ENCODE results near the gene AHR.

Gene AHR

DNA sequence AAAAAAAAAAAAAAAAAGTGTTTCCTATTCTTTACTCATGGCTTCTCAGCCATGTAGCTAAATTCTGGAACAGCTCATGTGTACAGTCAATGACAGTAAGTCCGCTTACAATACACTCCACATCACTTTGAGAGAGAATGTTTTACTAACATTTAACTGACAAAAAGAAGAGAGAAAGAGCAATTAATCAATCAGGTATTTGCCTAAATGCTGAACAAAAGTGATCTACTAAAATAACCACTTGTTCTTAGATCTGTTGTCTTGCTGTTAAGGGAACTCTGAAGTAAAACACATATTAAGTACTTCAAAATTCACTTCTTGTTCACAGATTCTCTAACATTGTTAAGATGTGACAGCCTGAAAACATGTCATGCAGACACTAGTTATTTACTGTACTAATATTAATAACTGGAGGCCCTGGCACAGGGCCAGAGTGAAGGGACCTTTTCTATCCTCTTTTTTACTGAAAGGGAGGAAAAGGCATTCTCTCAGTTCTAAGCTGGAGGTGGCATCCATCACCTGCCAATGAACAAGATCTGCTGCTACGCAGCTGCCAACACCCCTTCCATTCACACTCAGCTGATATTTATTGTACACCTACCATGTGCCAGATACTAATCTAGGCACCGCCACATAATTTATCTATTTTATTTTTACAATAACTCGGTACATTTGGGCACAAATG, 72.6 kb downstream of the AHR start:
- Histone ChIP-seq H3K9me3 (ENCODE audit: severe bottlenecking) (no peaks in the 10 kb centered on the region), H3K27me3 (ENCODE audit: insufficient read depth, poor library complexity, severe bottlenecking) (no peaks in the 10 kb centered on the region), H3K4me1 (ENCODE audit: insufficient read depth, poor library complexity, severe bottlenecking) (peaks cover 42% of the 10 kb centered on the region), H3K36me3 (ENCODE audit: low read depth) (no peaks in the 10 kb centered on the region), H3K4me3 (ENCODE audit: severe bottlenecking) (no peak overlapping the region), H3K27ac (ENCODE audit: poor library complexity, severe bottlenecking) (peak overlapping the region; percentile 96)
- ATAC-seq (ENCODE audit: low read depth) (no peak), DNase-seq (ENCODE audit: low spot score) (no peak)
- no peak for TF ChIP-seq CTCF (IDR thresholded peaks at IDR 0.05; ENCODE audit: poor library complexity, severe bottlenecking)

DNA sequence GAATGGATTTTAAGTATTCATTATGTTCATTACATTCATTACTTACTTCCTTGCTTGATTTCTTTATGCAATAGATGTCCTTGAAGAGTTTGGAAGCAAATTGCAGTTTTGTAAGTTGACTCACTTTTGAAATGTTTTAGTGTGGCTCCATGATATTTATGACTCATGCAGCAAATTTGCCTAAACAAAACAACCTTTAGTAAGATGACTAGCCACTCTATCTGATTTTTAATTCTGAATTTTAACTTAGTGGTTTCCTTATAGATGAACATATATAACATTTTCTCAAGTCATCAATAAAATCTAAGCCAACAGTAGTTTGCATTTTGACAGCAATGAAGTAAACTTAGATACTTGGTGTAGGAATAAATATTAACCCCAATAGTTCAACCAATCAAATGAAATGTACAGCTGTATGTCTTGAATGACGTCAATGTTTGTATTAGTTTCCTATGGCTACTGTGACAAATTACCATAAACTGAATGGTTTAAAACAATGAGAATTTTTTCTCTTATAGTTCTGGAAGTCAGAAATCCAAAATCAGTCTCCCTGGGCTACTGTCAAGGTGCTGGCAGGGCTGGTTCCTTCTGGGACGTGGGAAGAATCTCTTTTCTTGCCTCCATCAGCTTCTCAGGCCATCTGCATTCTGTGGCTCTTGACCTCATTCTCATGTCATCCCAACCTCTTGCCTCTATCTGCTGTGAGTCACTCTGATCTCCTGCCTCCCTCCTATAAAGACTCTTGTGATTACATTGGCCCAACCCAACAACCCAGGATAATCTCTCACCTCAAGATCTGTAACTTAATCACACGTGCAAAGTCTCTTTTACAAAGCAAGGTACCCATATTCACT, 73.4 kb downstream of the AHR start:
- Histone ChIP-seq H3K9me3 (ENCODE audit: severe bottlenecking) (no peaks in the 10 kb centered on the region), H3K27ac (ENCODE audit: poor library complexity, severe bottlenecking) (peak overlapping the region; percentile 96), H3K4me1 (ENCODE audit: insufficient read depth, poor library complexity, severe bottlenecking) (peaks cover 42% of the 10 kb centered on the region), H3K27me3 (ENCODE audit: insufficient read depth, poor library complexity, severe bottlenecking) (no peaks in the 10 kb centered on the region), H3K36me3 (ENCODE audit: low read depth) (no peaks in the 10 kb centered on the region), H3K4me3 (ENCODE audit: severe bottlenecking) (no peak overlapping the region)
- ATAC-seq (ENCODE audit: low read depth) = peak; percentile 83
- DNase-seq (ENCODE audit: low spot score) = no peak
- TF ChIP-seq CTCF (IDR thresholded peaks at IDR 0.05; ENCODE audit: poor library complexity, severe bottlenecking) = no peak

GRCh38 chr7:17374157-17374556, 75.7 kb downstream of the AHR start:
- Histone ChIP-seq H3K27me3 (ENCODE audit: insufficient read depth, poor library complexity, severe bottlenecking) (no peaks in the 10 kb centered on the region), H3K4me3 (ENCODE audit: severe bottlenecking) (no peak overlapping the region), H3K9me3 (ENCODE audit: severe bottlenecking) (no peaks in the 10 kb centered on the region), H3K36me3 (ENCODE audit: low read depth) (no peaks in the 10 kb centered on the region), H3K27ac (ENCODE audit: poor library complexity, severe bottlenecking) (no peak overlapping the region), H3K4me1 (ENCODE audit: insufficient read depth, poor library complexity, severe bottlenecking) (peaks cover 38% of the 10 kb centered on the region)
- ATAC-seq (ENCODE audit: low read depth) = no peak
- DNase-seq (ENCODE audit: low spot score) = no peak
- TF ChIP-seq CTCF (IDR thresholded peaks at IDR 0.05; ENCODE audit: poor library complexity, severe bottlenecking) = no peak

- no peak for DNase-seq (ENCODE audit: low spot score)
- Histone ChIP-seq H3K27me3 (ENCODE audit: insufficient read depth, poor library complexity, severe bottlenecking) (no peaks in the 10 kb centered on the region), H3K27ac (ENCODE audit: poor library complexity, severe bottlenecking) (no peak overlapping the region), H3K4me1 (ENCODE audit: insufficient read depth, poor library complexity, severe bottlenecking) (peaks cover 33% of the 10 kb centered on the region), H3K36me3 (ENCODE audit: low read depth) (no peaks in the 10 kb centered on the region), H3K4me3 (ENCODE audit: severe bottlenecking) (no peak overlapping the region), H3K9me3 (ENCODE audit: severe bottlenecking) (no peaks in the 10 kb centered on the region)
- ATAC-seq (ENCODE audit: low read depth) = no peak
- no peak for TF ChIP-seq CTCF (IDR thresholded peaks at IDR 0.05; ENCODE audit: poor library complexity, severe bottlenecking)
These were observed 76.2 kb downstream of the AHR start for GRCh38 chr7:17374654-17375053.
